Measurements from ENCODE around the gene IFI27.

IFI27 gene

GRCh38 chr14:94103554-94104150, 6.9 kb upstream of the IFI27 start:
- no peak for DNase-seq

GRCh38 chr14:94104731-94105130, 5.8 kb upstream of the IFI27 start:
- no peak for DNase-seq

- no peak for DNase-seq
Measured at GRCh38 chr14:94109915-94110250, 653 bp upstream of the IFI27 start.

GRCh38 chr14:94111276-94112095, 950 bp downstream of the IFI27 start:
- no peak for DNase-seq

GRCh38 chr14:94112513-94113063, 2.1 kb downstream of the IFI27 start:
- DNase-seq: no peak

GRCh38 chr14:94113073-94113472, 2.5 kb downstream of the IFI27 start:
- DNase-seq: no peak

- DNase-seq: peak; percentile 58
Measured at GRCh38 chr14:94113490-94113889, 3.0 kb downstream of the IFI27 start.

- DNase-seq: no peak
Measured at GRCh38 chr14:94113908-94114588, 3.5 kb downstream of the IFI27 start.

- no peak for DNase-seq
Measured at GRCh38 chr14:94114589-94115057, 4.1 kb downstream of the IFI27 start.

GRCh38 chr14:94115058-94115591, 4.6 kb downstream of the IFI27 start:
- DNase-seq: no peak

GRCh38 chr14:94115631-94116030, 5.1 kb downstream of the IFI27 start:
- DNase-seq: no peak

GRCh38 chr14:94116701-94117100, 6.2 kb downstream of the IFI27 start:
- DNase-seq: no peak

GRCh38 chr14:94117856-94118255, 7.3 kb downstream of the IFI27 start:
- no peak for DNase-seq

GRCh38 chr14:94119071-94119470, 8.5 kb downstream of the IFI27 start:
- no peak for DNase-seq

GRCh38 chr14:94120667-94121340, 10.3 kb downstream of the IFI27 start:
- DNase-seq: no peak

- no peak for DNase-seq
Measured at GRCh38 chr14:94121485-94121884, 10.9 kb downstream of the IFI27 start.

- DNase-seq: no peak
Measured at GRCh38 chr14:94122438-94122837, 11.9 kb downstream of the IFI27 start.

- DNase-seq: no peak
Measured at GRCh38 chr14:94123296-94123695, 12.8 kb downstream of the IFI27 start.

- DNase-seq: no peak
Measured at GRCh38 chr14:94123868-94124267, 13.3 kb downstream of the IFI27 start.

- no peak for DNase-seq
Measured at GRCh38 chr14:94124582-94125377, 14.2 kb downstream of the IFI27 start.

GRCh38 chr14:94125659-94126418, 15.3 kb downstream of the IFI27 start:
- no peak for DNase-seq

- no peak for DNase-seq
Measured at GRCh38 chr14:94126419-94126677, 15.8 kb downstream of the IFI27 start.
